ENCODE results near the gene SENP5. TPM values are rescaled to one million over a fixed set of nuclear protein-coding genes. Genes with fewer than 3 reads are reported as not detected.

The SENP5 gene
- total and polyA plus RNA-seq, 3 experiments from 2014 or later: 9.6 to 40.9 (median 39.6) TPM

- no peaks in the 10 kb centered on the region for H3K9me3 ChIP-seq (ENCODE audit: low read length)
- no peak overlapping the region for H3K27ac ChIP-seq (ENCODE audit: low read depth, low read length)
- no peaks in the 10 kb centered on the region for H3K27me3 ChIP-seq (ENCODE audit: insufficient read depth, low read length, poor library complexity, severe bottlenecking)
- DNase-seq: no peak
- Mint-ChIP-seq H3K27me3 (peaks cover 1 to 19% of the 10 kb centered on the region in 2 donors), H3K27ac (peak overlapping the region in 1 of 8 donors; percentile 6), H3K4me3 (no peak overlapping the region), H3K4me1 (peaks cover 8% of the 10 kb centered on the region in 3 donors), H3K36me3 (no peaks in the 10 kb centered on the region), H3K9me3 (peaks cover 0 to 1% (median 0%) of the 10 kb centered on the region in 5 donors)
- no peaks in the 10 kb centered on the region for H3K36me3 ChIP-seq (ENCODE audit: insufficient read depth, low read length)
- ChIA-PET POLR2A (no interaction called here), CTCF (interaction anchor here (1.0 to 1.5 kb wide), 2 partner anchors 11 to 138 kb away, joined by 3 to 4 read pairs; no protein-coding TSS in a partner anchor)
- H3K4me3 ChIP-seq (ENCODE audit: low read length): no peak overlapping the region
- no peaks in the 10 kb centered on the region for H3K4me1 ChIP-seq (ENCODE audit: insufficient read depth, low read length)
Measured at GRCh38 chr3:196975349-196975748, 107.6 kb downstream of the SENP5 start.

GRCh38 chr3:196976941-196977340, 109.2 kb downstream of the SENP5 start:
- Histone ChIP-seq H3K27me3 (ENCODE audit: insufficient read depth, low read length, poor library complexity, severe bottlenecking) (no peaks in the 10 kb centered on the region), H3K4me1 (ENCODE audit: insufficient read depth, low read length) (no peaks in the 10 kb centered on the region), H3K36me3 (ENCODE audit: insufficient read depth, low read length) (no peaks in the 10 kb centered on the region), H3K9me3 (ENCODE audit: low read length) (no peaks in the 10 kb centered on the region), H3K4me3 (ENCODE audit: low read length) (no peak overlapping the region), H3K27ac (ENCODE audit: low read depth, low read length) (no peak overlapping the region)
- H3K27me3 Mint-ChIP-seq: peaks cover 1 to 27% of the 10 kb centered on the region in 2 donors
- H3K27ac Mint-ChIP-seq: peak overlapping the region in 1 of 8 donors; percentile 21
- CTCF ChIA-PET: no interaction called here
- peaks cover 0 to 5% (median 0%) of the 10 kb centered on the region in 3 donors for H3K36me3 Mint-ChIP-seq
- POLR2A ChIA-PET: no interaction called here
- peaks cover 4 to 7% (median 6%) of the 10 kb centered on the region in 3 donors for H3K4me1 Mint-ChIP-seq
- H3K4me3 Mint-ChIP-seq: no peak overlapping the region
- DNase-seq: no peak
- H3K9me3 Mint-ChIP-seq: peaks cover 0 to 3% (median 1%) of the 10 kb centered on the region in 5 donors

- no peaks in the 10 kb centered on the region for H3K36me3 ChIP-seq (ENCODE audit: insufficient read depth, low read length)
- H3K27ac ChIP-seq (ENCODE audit: low read depth, low read length): no peak overlapping the region
- no peaks in the 10 kb centered on the region for H3K9me3 ChIP-seq (ENCODE audit: low read length)
- H3K4me3 ChIP-seq (ENCODE audit: low read length): no peak overlapping the region
- Mint-ChIP-seq H3K27me3 (peaks cover 1 to 37% of the 10 kb centered on the region in 2 donors), H3K4me3 (no peak overlapping the region), H3K27ac (peak overlapping the region in 1 of 8 donors; percentile 29), H3K9me3 (peaks cover 7 to 10% (median 9%) of the 10 kb centered on the region in 5 donors), H3K36me3 (peaks cover 0 to 13% (median 0%) of the 10 kb centered on the region in 3 donors), H3K4me1 (peaks cover 4 to 7% (median 6%) of the 10 kb centered on the region in 3 donors)
- DNase-seq: no peak
- ChIA-PET CTCF (interaction anchor here (1.2 to 1.3 kb wide), 2 partner anchors 10 to 11 kb away, joined by 3 read pairs; partner anchors contain the start of gene PIGZ), POLR2A (no interaction called here)
- H3K4me1 ChIP-seq (ENCODE audit: insufficient read depth, low read length): no peaks in the 10 kb centered on the region
- H3K27me3 ChIP-seq (ENCODE audit: insufficient read depth, low read length, poor library complexity, severe bottlenecking): no peaks in the 10 kb centered on the region
Measured at GRCh38 chr3:196979545-196979944, 111.8 kb downstream of the SENP5 start.

DNA sequence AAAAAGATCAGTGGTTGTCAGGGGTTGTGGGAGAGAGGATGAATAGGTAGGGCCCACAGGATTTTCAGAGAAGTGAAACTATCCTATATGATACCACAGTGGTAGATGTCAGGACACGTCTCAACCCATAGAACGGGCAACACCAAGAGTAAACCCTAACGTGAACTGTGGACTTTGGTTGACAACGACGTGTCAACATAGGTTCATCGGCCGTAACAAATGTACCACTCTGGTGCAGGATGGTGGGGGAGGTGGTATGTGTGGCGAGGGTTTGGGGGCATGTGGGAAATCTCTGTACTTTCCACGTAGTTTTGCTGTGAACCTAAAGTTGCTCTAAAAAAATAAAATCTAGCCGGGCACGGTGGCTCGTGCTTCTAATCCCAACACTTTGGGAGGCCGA, 113.9 kb downstream of the SENP5 start:
- H3K27ac ChIP-seq (ENCODE audit: low read depth, low read length): no peak overlapping the region
- Mint-ChIP-seq H3K9me3 (peaks cover 7 to 10% (median 10%) of the 10 kb centered on the region in 5 donors), H3K36me3 (peaks cover 0 to 13% (median 0%) of the 10 kb centered on the region in 3 donors), H3K27ac (no peak overlapping the region), H3K4me1 (peaks cover 4 to 7% (median 6%) of the 10 kb centered on the region in 3 donors), H3K27me3 (peaks cover 5 to 47% of the 10 kb centered on the region in 2 donors), H3K4me3 (no peak overlapping the region)
- no peaks in the 10 kb centered on the region for H3K9me3 ChIP-seq (ENCODE audit: low read length)
- no peak for DNase-seq
- ChIA-PET CTCF (no interaction called here), POLR2A (no interaction called here)
- no peaks in the 10 kb centered on the region for H3K27me3 ChIP-seq (ENCODE audit: insufficient read depth, low read length, poor library complexity, severe bottlenecking)
- H3K36me3 ChIP-seq (ENCODE audit: insufficient read depth, low read length): no peaks in the 10 kb centered on the region
- no peaks in the 10 kb centered on the region for H3K4me1 ChIP-seq (ENCODE audit: insufficient read depth, low read length)
- H3K4me3 ChIP-seq (ENCODE audit: low read length): no peak overlapping the region

DNA sequence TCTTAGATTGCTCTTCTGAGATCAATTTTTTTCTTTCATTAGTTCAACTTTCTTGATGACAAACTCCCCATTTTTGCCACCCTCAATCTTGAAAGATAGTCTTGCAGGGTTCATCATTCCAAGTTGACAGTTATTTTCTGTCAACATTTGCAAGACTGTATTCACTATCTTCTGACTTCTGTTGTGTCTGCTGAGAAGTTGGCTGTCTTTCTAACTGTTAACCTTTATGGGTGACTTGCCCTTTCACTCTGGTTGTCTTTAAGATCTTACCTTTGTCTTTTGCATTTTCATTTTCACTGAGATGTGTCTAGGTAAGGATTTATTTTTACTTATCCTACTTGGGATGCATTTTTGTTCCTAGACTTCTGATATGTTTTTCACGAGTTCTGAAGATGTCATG, 115.5 kb downstream of the SENP5 start:
- H3K36me3 ChIP-seq (ENCODE audit: insufficient read depth, low read length): no peaks in the 10 kb centered on the region
- no peaks in the 10 kb centered on the region for H3K9me3 ChIP-seq (ENCODE audit: low read length)
- H3K4me1 Mint-ChIP-seq: peaks cover 4 to 7% (median 6%) of the 10 kb centered on the region in 3 donors
- ChIA-PET POLR2A (no interaction called here), CTCF (no interaction called here)
- H3K4me3 ChIP-seq (ENCODE audit: low read length): no peak overlapping the region
- no peak overlapping the region for H3K4me3 Mint-ChIP-seq
- no peak for DNase-seq
- H3K27ac ChIP-seq (ENCODE audit: low read depth, low read length): no peak overlapping the region
- no peaks in the 10 kb centered on the region for H3K4me1 ChIP-seq (ENCODE audit: insufficient read depth, low read length)
- no peaks in the 10 kb centered on the region for H3K27me3 ChIP-seq (ENCODE audit: insufficient read depth, low read length, poor library complexity, severe bottlenecking)
- no peak overlapping the region for H3K27ac Mint-ChIP-seq
- H3K9me3 Mint-ChIP-seq: peaks cover 7 to 12% (median 10%) of the 10 kb centered on the region in 5 donors
- peaks cover 5 to 46% of the 10 kb centered on the region in 2 donors for H3K27me3 Mint-ChIP-seq
- peaks cover 0 to 13% (median 0%) of the 10 kb centered on the region in 3 donors for H3K36me3 Mint-ChIP-seq

Other genes starting within 250 kb of the SENP5 start
- gene NRROS, start 228.2 kb upstream of the SENP5 start, total RNA-seq: 10 to 100 TPM; 15.6 to 17.0 TPM
- 3.5 TPM for gene NRROS, start 228.2 kb upstream of the SENP5 start, polyA plus RNA-seq
- gene CEP19, start 155.7 kb upstream of the SENP5 start, total RNA-seq: 1 to 10 TPM; 7.3 to 7.4 TPM
- 7.4 TPM for gene CEP19, start 155.7 kb upstream of the SENP5 start, polyA plus RNA-seq
- gene PIGX, start 155.5 kb upstream of the SENP5 start, total RNA-seq: 10 to 100 TPM; 49.0 to 50.5 TPM
- gene PIGX, start 155.5 kb upstream of the SENP5 start, polyA plus RNA-seq: 38.7 TPM
- 10 to 100 TPM; 81.2 to 85.4 TPM for gene PAK2, start 128.1 kb upstream of the SENP5 start, total RNA-seq
- 38.0 TPM for gene PAK2, start 128.1 kb upstream of the SENP5 start, polyA plus RNA-seq
- gene NCBP2, start 74.6 kb downstream of the SENP5 start, total RNA-seq: 100 to 1,000 TPM; 127 to 131 TPM
- 70.7 TPM for gene NCBP2, start 74.6 kb downstream of the SENP5 start, polyA plus RNA-seq
- gene PIGZ, start 100.9 kb downstream of the SENP5 start, total RNA-seq: under 1 TPM; 0.31 to 0.49 TPM
- not detected for gene PIGZ, start 100.9 kb downstream of the SENP5 start, polyA plus RNA-seq
- 1 to 10 TPM; 2.2 to 3.0 TPM for gene MELTF, start 161.9 kb downstream of the SENP5 start, total RNA-seq
- 0.36 TPM for gene MELTF, start 161.9 kb downstream of the SENP5 start, polyA plus RNA-seq

Measured in CD8-positive, alpha-beta memory T cell (primary cell).